ENCODE data around the gene SH3GLB1. TPM values are rescaled to one million over a fixed set of nuclear protein-coding genes. Genes with fewer than 3 reads are reported as not detected.

The SH3GLB1 gene
- total and polyA plus RNA-seq, 4 experiments from 2014 or later, result 45.0 to 59.6 (median 55.0) TPM

GRCh38 chr1:86756062-86756406, 51.7 kb downstream of the SH3GLB1 start:
- H3K4me3 Mint-ChIP-seq, result no peak overlapping the region
- peaks cover 0 to 12% (median 4%) of the 10 kb centered on the region in 8 donors for H3K9me3 Mint-ChIP-seq
- peaks cover 0 to 4% (median 0%) of the 10 kb centered on the region in 4 donors for H3K4me1 Mint-ChIP-seq
- H3K27ac Mint-ChIP-seq, result no peak overlapping the region
- no peaks in the 10 kb centered on the region for H3K4me1 ChIP-seq (ENCODE audit: insufficient read depth, low read length)
- no peak overlapping the region for H3K4me3 ChIP-seq (ENCODE audit: low read length in 2 of 2)
- intact Hi-C loops (cut with micrococcal nuclease), result no loop called here
- peaks cover 10 to 16% of the 10 kb centered on the region in 2 donors for H3K27me3 Mint-ChIP-seq
- POLR2A ChIA-PET (ENCODE audit: partially characterized antibody), result no interaction called here
- DNase-seq, result no peak
- no peaks in the 10 kb centered on the region for H3K36me3 ChIP-seq (ENCODE audit: insufficient read depth, low read length)
- H3K27me3 ChIP-seq (ENCODE audit: insufficient read depth, low read length), result no peaks in the 10 kb centered on the region
- H3K9me3 ChIP-seq (ENCODE audit: control insufficient read depth in 1 of 2, low read length in 2 of 2), result no peaks in the 10 kb centered on the region
- CTCF ChIA-PET (ENCODE audit: partially characterized antibody), result no interaction called here
- peaks cover 0 to 3% of the 10 kb centered on the region in 2 donors for H3K36me3 Mint-ChIP-seq
- H3K27ac ChIP-seq (ENCODE audit: low read depth, low read length), result no peak overlapping the region

GRCh38 chr1:86757272-86757984, 53.1 kb downstream of the SH3GLB1 start:
- ChIA-PET POLR2A (ENCODE audit: partially characterized antibody) (no interaction called here), CTCF (ENCODE audit: partially characterized antibody) (interaction anchor here (0.9 kb wide), 1 partner anchor 8 kb away, joined by 3 read pairs; no protein-coding TSS in a partner anchor)
- Mint-ChIP-seq H3K27ac (no peak overlapping the region), H3K4me3 (no peak overlapping the region), H3K4me1 (peaks cover 0 to 4% (median 0%) of the 10 kb centered on the region in 4 donors), H3K9me3 (peaks cover 0 to 12% (median 4%) of the 10 kb centered on the region in 8 donors), H3K27me3 (peaks cover 14 to 16% of the 10 kb centered on the region in 2 donors), H3K36me3 (peaks cover 0 to 3% of the 10 kb centered on the region in 2 donors)
- no peak overlapping the region for H3K4me3 ChIP-seq (ENCODE audit: low read length in 2 of 2)
- H3K9me3 ChIP-seq (ENCODE audit: control insufficient read depth in 1 of 2, low read length in 2 of 2), result no peaks in the 10 kb centered on the region
- no peaks in the 10 kb centered on the region for H3K36me3 ChIP-seq (ENCODE audit: insufficient read depth, low read length)
- intact Hi-C loops (cut with micrococcal nuclease), result no loop called here
- no peaks in the 10 kb centered on the region for H3K27me3 ChIP-seq (ENCODE audit: insufficient read depth, low read length)
- no peak overlapping the region for H3K27ac ChIP-seq (ENCODE audit: low read depth, low read length)
- DNase-seq, result no peak
- no peaks in the 10 kb centered on the region for H3K4me1 ChIP-seq (ENCODE audit: insufficient read depth, low read length)

GRCh38 chr1:86758570-86758969, 54.2 kb downstream of the SH3GLB1 start:
- Mint-ChIP-seq H3K4me3 (no peak overlapping the region), H3K36me3 (peaks cover 0 to 3% of the 10 kb centered on the region in 2 donors), H3K9me3 (peaks cover 0 to 12% (median 4%) of the 10 kb centered on the region in 8 donors), H3K27me3 (peaks cover 16 to 19% of the 10 kb centered on the region in 2 donors), H3K27ac (no peak overlapping the region), H3K4me1 (no peaks in the 10 kb centered on the region)
- no peak overlapping the region for H3K27ac ChIP-seq (ENCODE audit: low read depth, low read length)
- ChIA-PET CTCF (ENCODE audit: partially characterized antibody) (interaction anchor here (0.9 kb wide), 1 partner anchor 9 kb away, joined by 3 read pairs; no protein-coding TSS in a partner anchor), POLR2A (ENCODE audit: partially characterized antibody) (no interaction called here)
- no peaks in the 10 kb centered on the region for H3K9me3 ChIP-seq (ENCODE audit: control insufficient read depth in 1 of 2, low read length in 2 of 2)
- DNase-seq, result no peak
- no peaks in the 10 kb centered on the region for H3K36me3 ChIP-seq (ENCODE audit: insufficient read depth, low read length)
- intact Hi-C loops (cut with micrococcal nuclease), result no loop called here
- no peaks in the 10 kb centered on the region for H3K4me1 ChIP-seq (ENCODE audit: insufficient read depth, low read length)
- no peaks in the 10 kb centered on the region for H3K27me3 ChIP-seq (ENCODE audit: insufficient read depth, low read length)
- H3K4me3 ChIP-seq (ENCODE audit: low read length in 2 of 2), result no peak overlapping the region

- H3K9me3 ChIP-seq (ENCODE audit: control insufficient read depth in 1 of 2, low read length in 2 of 2), result no peaks in the 10 kb centered on the region
- peaks cover 0 to 12% (median 4%) of the 10 kb centered on the region in 8 donors for H3K9me3 Mint-ChIP-seq
- H3K27ac Mint-ChIP-seq, result no peak overlapping the region
- H3K4me1 Mint-ChIP-seq, result no peaks in the 10 kb centered on the region
- H3K4me3 ChIP-seq (ENCODE audit: low read length in 2 of 2), result no peak overlapping the region
- intact Hi-C loops (cut with micrococcal nuclease), result no loop called here
- ChIA-PET CTCF (ENCODE audit: partially characterized antibody) (no interaction called here), POLR2A (ENCODE audit: partially characterized antibody) (no interaction called here)
- H3K36me3 Mint-ChIP-seq, result peaks cover 0 to 3% of the 10 kb centered on the region in 2 donors
- no peak overlapping the region for H3K4me3 Mint-ChIP-seq
- no peak for DNase-seq
- H3K27me3 ChIP-seq (ENCODE audit: insufficient read depth, low read length), result no peaks in the 10 kb centered on the region
- no peak overlapping the region for H3K27ac ChIP-seq (ENCODE audit: low read depth, low read length)
- no peaks in the 10 kb centered on the region for H3K4me1 ChIP-seq (ENCODE audit: insufficient read depth, low read length)
- H3K27me3 Mint-ChIP-seq, result peaks cover 12 to 22% of the 10 kb centered on the region in 2 donors
- no peaks in the 10 kb centered on the region for H3K36me3 ChIP-seq (ENCODE audit: insufficient read depth, low read length)
These were observed 55.8 kb downstream of the SH3GLB1 start for GRCh38 chr1:86760199-86760598.

- Histone ChIP-seq H3K36me3 (ENCODE audit: insufficient read depth, low read length) (no peaks in the 10 kb centered on the region), H3K27ac (ENCODE audit: low read depth, low read length) (no peak overlapping the region), H3K4me3 (ENCODE audit: low read length in 2 of 2) (no peak overlapping the region), H3K9me3 (ENCODE audit: control insufficient read depth in 1 of 2, low read length in 2 of 2) (no peaks in the 10 kb centered on the region), H3K27me3 (ENCODE audit: insufficient read depth, low read length) (no peaks in the 10 kb centered on the region), H3K4me1 (ENCODE audit: insufficient read depth, low read length) (no peaks in the 10 kb centered on the region)
- ChIA-PET POLR2A (ENCODE audit: partially characterized antibody) (no interaction called here), CTCF (ENCODE audit: partially characterized antibody) (no interaction called here)
- H3K36me3 Mint-ChIP-seq, result peaks cover 0 to 3% of the 10 kb centered on the region in 2 donors
- intact Hi-C loops (cut with micrococcal nuclease), result no loop called here
- H3K9me3 Mint-ChIP-seq, result peaks cover 0 to 14% (median 4%) of the 10 kb centered on the region in 8 donors
- H3K27me3 Mint-ChIP-seq, result peaks cover 16 to 17% of the 10 kb centered on the region in 2 donors
- DNase-seq, result no peak
- no peak overlapping the region for H3K4me3 Mint-ChIP-seq
- H3K4me1 Mint-ChIP-seq, result no peaks in the 10 kb centered on the region
- no peak overlapping the region for H3K27ac Mint-ChIP-seq
These were observed 58.0 kb downstream of the SH3GLB1 start for GRCh38 chr1:86762336-86762735.

GRCh38 chr1:86764523-86764922, 60.1 kb downstream of the SH3GLB1 start:
- no peaks in the 10 kb centered on the region for H3K36me3 ChIP-seq (ENCODE audit: insufficient read depth, low read length)
- Mint-ChIP-seq H3K27me3 (peaks cover 15 to 16% of the 10 kb centered on the region in 2 donors), H3K36me3 (peaks cover 0 to 3% of the 10 kb centered on the region in 2 donors), H3K27ac (no peak overlapping the region), H3K9me3 (peaks cover 0 to 11% (median 4%) of the 10 kb centered on the region in 8 donors), H3K4me1 (no peaks in the 10 kb centered on the region), H3K4me3 (no peak overlapping the region)
- H3K4me3 ChIP-seq (ENCODE audit: low read length in 2 of 2), result no peak overlapping the region
- H3K27ac ChIP-seq (ENCODE audit: low read depth, low read length), result no peak overlapping the region
- intact Hi-C loops (cut with micrococcal nuclease), result no loop called here
- H3K4me1 ChIP-seq (ENCODE audit: insufficient read depth, low read length), result no peaks in the 10 kb centered on the region
- ChIA-PET CTCF (ENCODE audit: partially characterized antibody) (no interaction called here), POLR2A (ENCODE audit: partially characterized antibody) (no interaction called here)
- no peak for DNase-seq
- no peaks in the 10 kb centered on the region for H3K9me3 ChIP-seq (ENCODE audit: control insufficient read depth in 1 of 2, low read length in 2 of 2)
- no peaks in the 10 kb centered on the region for H3K27me3 ChIP-seq (ENCODE audit: insufficient read depth, low read length)

- Histone ChIP-seq H3K27ac (ENCODE audit: low read depth, low read length) (no peak overlapping the region), H3K27me3 (ENCODE audit: insufficient read depth, low read length) (no peaks in the 10 kb centered on the region), H3K36me3 (ENCODE audit: insufficient read depth, low read length) (no peaks in the 10 kb centered on the region), H3K4me3 (ENCODE audit: low read length in 2 of 2) (no peak overlapping the region), H3K4me1 (ENCODE audit: insufficient read depth, low read length) (no peaks in the 10 kb centered on the region), H3K9me3 (ENCODE audit: control insufficient read depth in 1 of 2, low read length in 2 of 2) (no peaks in the 10 kb centered on the region)
- DNase-seq, result no peak
- ChIA-PET CTCF (ENCODE audit: partially characterized antibody) (no interaction called here), POLR2A (ENCODE audit: partially characterized antibody) (no interaction called here)
- no peaks in the 10 kb centered on the region for H3K4me1 Mint-ChIP-seq
- H3K27me3 Mint-ChIP-seq, result peaks cover 13 to 16% of the 10 kb centered on the region in 2 donors
- H3K9me3 Mint-ChIP-seq, result peaks cover 0 to 9% (median 2%) of the 10 kb centered on the region in 8 donors
- H3K27ac Mint-ChIP-seq, result no peak overlapping the region
- peaks cover 0 to 1% of the 10 kb centered on the region in 2 donors for H3K36me3 Mint-ChIP-seq
- intact Hi-C loops (cut with micrococcal nuclease), result no loop called here
- H3K4me3 Mint-ChIP-seq, result no peak overlapping the region
These were observed 60.7 kb downstream of the SH3GLB1 start for GRCh38 chr1:86765073-86765472.
